K562 (cell line): Measurements from ENCODE around the gene ABT1. TPM values are rescaled to one million over a fixed set of nuclear protein-coding genes. Genes with fewer than 3 reads are reported as not detected.
A peak's percentile ranks its signal among the peaks of the same experiment; 100 is the strongest.

ENCODE experiments used
- ARHGAP35 ChIP-seq: fragments of 450-650 bp; IDR thresholded peaks from 2 replicates; pipeline ENCODE4 v1.6.1; 2018; ENCODE audit not compliant: partially characterized antibody
- BHLHE40 ChIP-seq: IDR thresholded peaks from 2 replicates; pipeline ENCODE4 v1.6.1; 2011; ENCODE audit warnings: low read length, improper control_type of control experiment
- BRCA1 ChIP-seq, 2 experiments: fragments of 450-650 bp in 1 of 2; sonication (generic) in 1 of 2; formaldehyde crosslinking in 1 of 2; IDR thresholded peaks; 2 replicates each; pipeline versions ENCODE4 v1.5.0 to v1.6.1; 2017 to 2020; ENCODE audit warnings: mild to moderate bottlenecking in 1 of 2, missing genetic modification reagents in 1 of 2
- EGR1 ChIP-seq: fragments of 450-650 bp; conservative IDR thresholded peaks from 2 replicates; pipeline ENCODE4 v1.6.1; 2017; ENCODE audit warnings: mild to moderate bottlenecking
- ELF4 ChIP-seq: fragments of 450-650 bp; formaldehyde crosslinking; IDR thresholded peaks from 2 replicates; pipeline ENCODE4 v1.4.0; 2022; ENCODE audit warnings: missing genetic modification characterization
- HNRNPL ChIP-seq: fragments of 200-400 bp; formaldehyde crosslinking; IDR thresholded peaks from 2 replicates; pipeline ENCODE4 v1.6.1; 2017; ENCODE audit warnings: low read depth, mild to moderate bottlenecking, low read length
- KHSRP ChIP-seq: fragments of 450-650 bp; IDR thresholded peaks from 2 replicates; pipeline ENCODE4 v1.6.1; 2017
- KLF16 ChIP-seq: IDR thresholded peaks from 2 replicates; pipeline ENCODE4 v1.6.1; 2016; ENCODE audit warnings: antibody characterized with exemption
- MEF2A ChIP-seq: IDR thresholded peaks from 2 replicates; pipeline ENCODE4 v1.6.1; 2011; ENCODE audit warnings: low read depth, mild to moderate bottlenecking, low read length, moderate library complexity; ENCODE audit not compliant: control insufficient read depth
- PHF21A ChIP-seq: fragments of 450-650 bp; IDR thresholded peaks from 2 replicates; pipeline ENCODE4 v1.6.1; 2017; ENCODE audit warnings: low read depth, borderline replicate concordance
- RBM39 ChIP-seq: fragments of 200-400 bp; formaldehyde crosslinking; optimal IDR thresholded peaks from 2 replicates; pipeline ENCODE3; 2018; ENCODE audit warnings: low read depth, low read length
- SMAD2 ChIP-seq: fragments of 150-350 bp; IDR thresholded peaks from 2 replicates; pipeline ENCODE4 v1.6.1; 2014; ENCODE audit warnings: low read depth, mild to moderate bottlenecking, low read length
- SMARCA4 ChIP-seq: fragments of 450-650 bp; IDR thresholded peaks from 2 replicates; pipeline ENCODE4 v1.6.1; 2016
- SRSF9 ChIP-seq: fragments of 200-400 bp; formaldehyde crosslinking; IDR thresholded peaks from 2 replicates; pipeline ENCODE4 v1.6.1; 2017; ENCODE audit warnings: low read depth, low read length, borderline replicate concordance
- TEAD4 ChIP-seq, 2 experiments: sonication (generic) in 1 of 2; formaldehyde crosslinking in 1 of 2; IDR thresholded peaks; 2 replicates each; pipeline versions ENCODE4 v1.6.1 to v1.8.0; 2012 to 2022; ENCODE audit warnings: borderline replicate concordance in 1 of 2, inconsistent platforms in 1 of 2, low read length in 1 of 2, mild to moderate bottlenecking in 1 of 2, missing genetic modification reagents in 1 of 2
- ZBTB49 ChIP-seq: sonication (generic); formaldehyde crosslinking; IDR thresholded peaks from 2 replicates; pipeline ENCODE4 v1.8.0; 2022; ENCODE audit warnings: missing genetic modification reagents, mild to moderate bottlenecking, borderline replicate concordance
- ZFP91 ChIP-seq: sonication (generic); formaldehyde crosslinking; IDR thresholded peaks from 2 replicates; pipeline ENCODE4 v1.8.0; 2022; ENCODE audit warnings: mild to moderate bottlenecking, missing genetic modification reagents
- ZNF175 ChIP-seq: fragments of 200-800 bp; sonication (Bioruptor generic); IDR thresholded peaks from 2 replicates; pipeline ENCODE4 v1.6.1; 2016; ENCODE audit warnings: low read depth, mild to moderate bottlenecking, missing genetic modification characterization, missing compliant biosample characterization
- ZNF431 ChIP-seq: sonication (generic); formaldehyde crosslinking; IDR thresholded peaks from 2 replicates; pipeline ENCODE4 v1.8.0; 2022; ENCODE audit warnings: mild to moderate bottlenecking, missing genetic modification reagents
- ZNF586 ChIP-seq: fragments of 450-650 bp; formaldehyde crosslinking; conservative IDR thresholded peaks from 2 replicates; pipeline ENCODE4 v1.4.0; 2020; ENCODE audit warnings: mild to moderate bottlenecking, moderate library complexity
- polyA plus RNA-seq, 8 experiments: library from polyadenylated mRNA; depleted of rRNA in 4 of 8; stranded (reverse) in 5 of 8; unstranded in 3 of 8; fragments of >200 nt; fragmentation: Nextera tagmentation in 2 of 8; fragmentation: Illumina TruSeq in 1 of 8; extraction: Ambion mirVana in 2 of 8; extraction: Trizol in 1 of 8; gene quantifications; 2 replicates each; pipeline versions ENCODE4 v1.2.1 to v1.2.3, GENCODE V29; 2011 to 2014; ENCODE audit warnings: inconsistent platforms in 1 of 8, missing spikeins in 1 of 8
- total RNA-seq, 7 experiments: library from RNA; depleted of rRNA in 6 of 7; stranded (reverse); fragments of >200 nt in 6 of 7; fragmentation: Illumina TruSeq in 2 of 7; extraction: Trizol in 2 of 7; gene quantifications; 2 replicates each; pipeline versions ENCODE4 v1.2.1 to v1.2.3, GENCODE V29; 2011 to 2021; ENCODE audit warnings: low replicate concordance in 1 of 7
- TF ChIP-seq, protein P1 (sequence below): IDR thresholded peaks from 2 replicates; pipeline ENCODE4 v1.6.1; 2011; ENCODE audit not compliant: insufficient read length; ENCODE audit errors: extremely low read depth
- TF ChIP-seq, protein P2 (sequence below): fragments of 450-650 bp; formaldehyde crosslinking; IDR thresholded peaks from 2 replicates; pipeline ENCODE4 v1.4.0; 2022; ENCODE audit warnings: missing genetic modification characterization

ABT1 gene
- total and polyA plus RNA-seq, 9 of the 15 experiments (the other 6 are each of a cell fraction or from before 2014, with no cell fraction given) = 8.8 to 52.7 (median 40.7) TPM

DNA sequence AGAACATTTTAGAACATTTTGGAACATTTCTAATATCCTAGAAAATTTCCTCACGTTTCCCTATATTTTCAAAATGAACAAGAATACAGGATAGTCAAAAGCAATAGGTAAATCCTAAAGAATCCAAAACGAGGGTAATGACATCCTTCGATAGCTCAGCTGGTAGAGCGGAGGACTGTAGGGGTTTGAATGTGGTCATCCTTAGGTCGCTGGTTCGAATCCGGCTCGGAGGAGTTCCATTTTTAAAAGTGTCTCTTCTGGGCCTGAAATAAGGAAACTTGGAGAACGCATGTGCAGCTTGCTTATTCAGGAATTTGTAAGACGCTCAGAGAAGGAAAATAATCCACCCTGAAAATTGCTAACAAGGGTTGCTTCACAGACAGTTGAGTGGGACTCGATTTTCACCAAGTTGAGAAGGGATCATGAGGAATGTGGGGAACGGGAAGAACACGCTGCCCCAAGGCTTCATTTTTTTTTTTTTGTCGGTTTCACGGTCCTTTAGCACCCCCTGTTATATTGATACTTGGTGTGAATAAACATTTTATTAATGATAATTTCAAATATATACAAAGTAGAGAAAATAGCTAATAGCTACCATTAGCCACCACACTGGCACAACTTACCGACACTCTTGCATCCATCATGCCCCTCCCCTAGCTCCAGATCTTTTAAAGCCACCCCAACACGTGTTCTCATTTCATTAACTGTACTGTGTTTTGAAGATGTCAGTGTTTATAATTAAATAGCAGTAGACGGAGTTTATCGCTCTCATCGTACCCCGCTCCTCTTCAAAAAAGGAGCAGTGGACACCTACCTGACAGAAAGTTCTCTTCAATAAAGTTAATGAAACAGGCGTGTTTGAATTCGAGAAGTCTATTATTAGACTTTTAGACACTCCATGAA lies 1.8 kb upstream of the ABT1 start (continued):
- TF ChIP-seq KLF16 = no peak
- TF ChIP-seq PHF21A = no peak; the same call in 1 of the 2 replicates
- no peak for TF ChIP-seq SRSF9
- TF ChIP-seq SMARCA4 = 0 out of 2 replicates have a peak, but pooled peaks have one; percentile 15
- TF ChIP-seq TEAD4 (IDR thresholded peaks at IDR 0.05; ENCODE audit: low read length) = peak; percentile 85
- no peak for TF ChIP-seq TEAD4 (CRISPR knock-in tag; IDR thresholded peaks at IDR 0.05; ENCODE audit: borderline replicate concordance)
- no peak for TF ChIP-seq BHLHE40
- TF ChIP-seq MEF2A = no peak
- TF ChIP-seq ELF4 (CRISPR knock-in tag) = no peak
- no peak for TF ChIP-seq EGR1
- no peak for TF ChIP-seq ARHGAP35
- no peak for TF ChIP-seq RBM39
- TF ChIP-seq SMAD2 = no peak
- no peak for TF ChIP-seq HNRNPL
- no peak for TF ChIP-seq ZNF175 (CRISPR knock-in tag)
- no peak for TF ChIP-seq ZNF586 (CRISPR knock-in tag)
- TF ChIP-seq KHSRP = no peak
- no peak for TF ChIP-seq BRCA1 (IDR thresholded peaks at IDR 0.05)
- no peak for TF ChIP-seq BRCA1 (CRISPR knock-in tag; IDR thresholded peaks at IDR 0.05)
- TF ChIP-seq, protein P1, sequence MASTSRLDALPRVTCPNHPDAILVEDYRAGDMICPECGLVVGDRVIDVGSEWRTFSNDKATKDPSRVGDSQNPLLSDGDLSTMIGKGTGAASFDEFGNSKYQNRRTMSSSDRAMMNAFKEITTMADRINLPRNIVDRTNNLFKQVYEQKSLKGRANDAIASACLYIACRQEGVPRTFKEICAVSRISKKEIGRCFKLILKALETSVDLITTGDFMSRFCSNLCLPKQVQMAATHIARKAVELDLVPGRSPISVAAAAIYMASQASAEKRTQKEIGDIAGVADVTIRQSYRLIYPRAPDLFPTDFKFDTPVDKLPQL = no peak
- TF ChIP-seq ZBTB49 (CRISPR knock-in tag) = no peak
- TF ChIP-seq, protein P2, sequence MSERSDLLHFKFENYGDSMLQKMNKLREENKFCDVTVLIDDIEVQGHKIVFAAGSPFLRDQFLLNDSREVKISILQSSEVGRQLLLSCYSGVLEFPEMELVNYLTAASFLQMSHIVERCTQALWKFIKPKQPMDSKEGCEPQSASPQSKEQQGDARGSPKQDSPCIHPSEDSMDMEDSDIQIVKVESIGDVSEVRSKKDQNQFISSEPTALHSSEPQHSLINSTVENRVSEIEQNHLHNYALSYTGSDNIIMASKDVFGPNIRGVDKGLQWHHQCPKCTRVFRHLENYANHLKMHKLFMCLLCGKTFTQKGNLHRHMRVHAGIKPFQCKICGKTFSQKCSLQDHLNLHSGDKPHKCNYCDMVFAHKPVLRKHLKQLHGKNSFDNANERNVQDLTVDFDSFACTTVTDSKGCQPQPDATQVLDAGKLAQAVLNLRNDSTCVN = no peak
- peak; percentile 50 for TF ChIP-seq ZNF431
- no peak for TF ChIP-seq ZFP91 (CRISPR knock-in tag)
